ENCODE measurements around the gene CCNB1IP1.

DNA sequence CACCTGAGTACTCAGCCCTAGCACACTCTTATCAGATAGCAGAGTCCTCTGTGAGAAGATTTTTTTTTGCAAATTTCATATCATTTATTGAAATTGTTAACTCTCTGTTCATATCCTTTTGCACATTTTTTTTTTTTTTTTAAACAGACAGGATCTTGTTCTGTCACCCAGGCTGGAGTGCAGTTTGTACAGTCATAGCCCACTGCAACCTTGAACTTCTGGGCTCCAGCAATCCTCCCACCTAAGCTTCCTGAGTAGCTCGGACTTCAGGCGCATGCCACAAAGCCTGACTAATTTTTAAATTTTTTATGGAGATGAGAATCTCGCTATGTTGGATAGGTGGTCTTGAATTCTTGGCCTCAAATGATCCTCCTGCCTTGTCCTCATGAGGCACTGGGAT lies 14.7 kb upstream of the CCNB1IP1 start:
- TF ChIP-seq IRF1 (CRISPR knock-in tag; IDR thresholded peaks at IDR 0.05) (no peak), ZNF138 (CRISPR knock-in tag; conservative IDR thresholded peaks at IDR 0.05) (no peak), CTCF (IDR thresholded peaks at IDR 0.05) (no peak), MAX (CRISPR knock-in tag; IDR thresholded peaks at IDR 0.05) (no peak), CREB1 (CRISPR knock-in tag; IDR thresholded peaks at IDR 0.05) (no peak), SP1 (CRISPR knock-in tag; conservative IDR thresholded peaks at IDR 0.05) (no peak), NR2C2 (CRISPR knock-in tag; IDR thresholded peaks at IDR 0.05) (no peak), ZSCAN18 (CRISPR knock-in tag; IDR thresholded peaks at IDR 0.05) (no peak), ZNF423 (CRISPR knock-in tag; IDR thresholded peaks at IDR 0.05) (no peak), E2F1 (CRISPR knock-in tag; IDR thresholded peaks at IDR 0.05) (no peak)
- TF ChIP-seq, protein P1, sequence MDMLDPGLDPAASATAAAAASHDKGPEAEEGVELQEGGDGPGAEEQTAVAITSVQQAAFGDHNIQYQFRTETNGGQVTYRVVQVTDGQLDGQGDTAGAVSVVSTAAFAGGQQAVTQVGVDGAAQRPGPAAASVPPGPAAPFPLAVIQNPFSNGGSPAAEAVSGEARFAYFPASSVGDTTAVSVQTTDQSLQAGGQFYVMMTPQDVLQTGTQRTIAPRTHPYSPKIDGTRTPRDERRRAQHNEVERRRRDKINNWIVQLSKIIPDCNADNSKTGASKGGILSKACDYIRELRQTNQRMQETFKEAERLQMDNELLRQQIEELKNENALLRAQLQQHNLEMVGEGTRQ (CRISPR knock-in tag; IDR thresholded peaks at IDR 0.05), result no peak
